ENCODE data around the gene APBA1. TPM values are rescaled to one million over a fixed set of nuclear protein-coding genes. Genes with fewer than 3 reads are reported as not detected.

Gene APBA1
- polyA plus RNA-seq, 5 donors = 8.2 to 15.3 (median 11.8) TPM

GRCh38 chr9:69660304-69660703 lies 11.9 kb downstream of the APBA1 start:
- no peak for DNase-seq

GRCh38 chr9:69658987-69659675 lies 13.0 kb downstream of the APBA1 start:
- no peak for DNase-seq

- DNase-seq = peak in 1 of 2 donors; percentile 31
These were observed 14.9 kb downstream of the APBA1 start for GRCh38 chr9:69657269-69657668.

- no peak for DNase-seq
These were observed 17.1 kb downstream of the APBA1 start for GRCh38 chr9:69655065-69655464.

GRCh38 chr9:69653261-69653660 lies 18.9 kb downstream of the APBA1 start:
- DNase-seq = no peak

GRCh38 chr9:69649566-69650250 lies 22.5 kb downstream of the APBA1 start:
- no peak for DNase-seq

- DNase-seq = no peak
These were observed 24.4 kb downstream of the APBA1 start for GRCh38 chr9:69647804-69648203.

GRCh38 chr9:69646810-69647209 lies 25.4 kb downstream of the APBA1 start:
- no peak for DNase-seq

GRCh38 chr9:69645488-69645887 lies 26.7 kb downstream of the APBA1 start:
- peak; percentile 60 for DNase-seq

GRCh38 chr9:69643098-69643497 lies 29.1 kb downstream of the APBA1 start:
- no peak for DNase-seq

GRCh38 chr9:69637817-69638200 lies 34.4 kb downstream of the APBA1 start:
- no peak for DNase-seq

- DNase-seq = no peak
These were observed 34.9 kb downstream of the APBA1 start for GRCh38 chr9:69637193-69637816.

- DNase-seq = no peak
These were observed 38.5 kb downstream of the APBA1 start for GRCh38 chr9:69633716-69634115.

GRCh38 chr9:69632768-69633167 lies 39.4 kb downstream of the APBA1 start:
- no peak for DNase-seq

GRCh38 chr9:69627281-69627680 lies 44.9 kb downstream of the APBA1 start:
- no peak for DNase-seq

- peak in 1 of 2 donors; percentile 20 for DNase-seq
These were observed 48.9 kb downstream of the APBA1 start for GRCh38 chr9:69623276-69623675.

GRCh38 chr9:69622676-69623075 lies 49.5 kb downstream of the APBA1 start:
- DNase-seq = peak; percentile 47 to 57

GRCh38 chr9:69621730-69622460 lies 50.3 kb downstream of the APBA1 start:
- no peak for DNase-seq

GRCh38 chr9:69620731-69621130 lies 51.4 kb downstream of the APBA1 start:
- no peak for DNase-seq

- no peak for DNase-seq
These were observed 52.9 kb downstream of the APBA1 start for GRCh38 chr9:69619233-69619632.

GRCh38 chr9:69617006-69617405 lies 55.2 kb downstream of the APBA1 start:
- no peak for DNase-seq

- DNase-seq = no peak
These were observed 56.3 kb downstream of the APBA1 start for GRCh38 chr9:69615880-69616279.
